ENCODE measurements around the gene TPCN1. TPM values are rescaled to one million over a fixed set of nuclear protein-coding genes. Genes with fewer than 3 reads are reported as not detected.

The TPCN1 gene
- total and polyA plus RNA-seq, 2 of the 13 experiments (the other 11 are each of a cell fraction or from before 2014, with no cell fraction given): 8.0 to 26.8 TPM

GRCh38 chr12:113271466-113271852 is 50.2 kb downstream of the TPCN1 start (continued):
- TF ChIP-seq ARID4A (CRISPR knock-in tag; IDR thresholded peaks at IDR 0.05; ENCODE audit: borderline replicate concordance): no peak
- no peak for TF ChIP-seq SETDB1 (CRISPR knock-in tag; IDR thresholded peaks at IDR 0.05; ENCODE audit: borderline replicate concordance)
- TF ChIP-seq CHD4 (IDR thresholded peaks at IDR 0.05; ENCODE audit: borderline replicate concordance, low read length): no peak

- WGBS (ENCODE audit: low lambda C conversion rate): 21% methylated on average over 5 of the region's 12 CpGs
- Histone ChIP-seq H3K27ac (ENCODE audit: extremely low read length, insufficient read depth, low read length) (peak overlapping the region; percentile 41), H4K20me1 (ENCODE audit: insufficient read depth, low read length) (no peaks in the 10 kb centered on the region), H3K79me2 (ENCODE audit: insufficient read depth, low read length) (no peaks in the 10 kb centered on the region), H3K36me3 (replicated peaks in 1 of 2; ENCODE audit: control insufficient read depth in 1 of 2, insufficient read depth in 2 of 2, low read length in 2 of 2) (peaks cover 5 to 17% of the 10 kb centered on the region in 2 experiments; a peak in 4 of 5 replicates), H3K4me3 (replicated peaks in 1 of 3; ENCODE audit: insufficient read depth in 1 of 3, low read depth in 2 of 3, low read length in 3 of 3) (peak overlapping the region in 1 of 3 experiments; percentile 30; a peak in 1 of 6 replicates), H3K9ac (ENCODE audit: insufficient read depth, low read depth, low read length) (peak overlapping the region; percentile 35; the same call in 1 of the 2 replicates), H3K4me2 (ENCODE audit: low read depth, low read length) (peak overlapping the region; percentile 67), H3K4me1 (ENCODE audit: insufficient read depth, low read length) (peaks cover 43% of the 10 kb centered on the region), H3K9me3 (ENCODE audit: low read length) (no peaks in the 10 kb centered on the region), H3K27me3 (ENCODE audit: control insufficient read depth in 1 of 2, insufficient read depth in 2 of 2, low read length in 2 of 2) (no peaks in the 10 kb centered on the region), H2AFZ (ENCODE audit: low read length) (no peak overlapping the region)
- FAIRE-seq: peak; percentile 89
- intact Hi-C loops (cut with micrococcal nuclease; ENCODE audit: unreplicated experiment) (loop anchor here (10.0 kb wide), 1 partner anchor 77 kb away; no protein-coding TSS in a partner anchor), in situ Hi-C loops (cut with HindIII; ENCODE audit: extremely low pct_ligation_motif_present, low pct_unique_long_range_greater_than_20kb) (no loop called here)
- no TSS peak for BruUV-seq (replicated peaks)
- ChIA-PET POLR2A (interaction anchor here (1.0 to 1.1 kb wide), 3 partner anchors 17 to 49 kb away, joined by 3 to 5 read pairs (median 5); no protein-coding TSS in a partner anchor), CTCF (ENCODE audit: low intra/inter-chr PET ratio, low total read pairs) (no interaction called here)
- DNase-seq (ENCODE audit: low spot score): peak; percentile 74
- ATAC-seq: peak; percentile 87
- no peak for TF ChIP-seq DBP (CRISPR knock-in tag; IDR thresholded peaks at IDR 0.05; ENCODE audit: not compliant biosample characterization)
- no peak for TF ChIP-seq ZNF564 (CRISPR knock-in tag; IDR thresholded peaks at IDR 0.05)
- no peak for TF ChIP-seq ZBED4 (CRISPR knock-in tag; IDR thresholded peaks at IDR 0.05; ENCODE audit: borderline replicate concordance)
- 0 out of 2 replicates have a peak, but pooled peaks have one; percentile 60 for TF ChIP-seq ZNF138 (CRISPR knock-in tag; IDR thresholded peaks at IDR 0.05; ENCODE audit: low read depth)
- TF ChIP-seq ZNF383 (CRISPR knock-in tag; IDR thresholded peaks at IDR 0.05; ENCODE audit: borderline replicate concordance): no peak
- no peak for TF ChIP-seq SETDB1 (CRISPR knock-in tag; IDR thresholded peaks at IDR 0.05; ENCODE audit: borderline replicate concordance)
- no peak for TF ChIP-seq ZNF333 (CRISPR knock-in tag; IDR thresholded peaks at IDR 0.05; ENCODE audit: borderline replicate concordance)
- peak; percentile 27; the same call in 1 of the 2 replicates for TF ChIP-seq MIER3 (CRISPR knock-in tag; IDR thresholded peaks at IDR 0.05; ENCODE audit: borderline replicate concordance)
Observed at GRCh38 chr12:113271853-113272561, 50.7 kb downstream of the TPCN1 start.
